Astrocyte (in vitro differentiated cells and primary cell): ENCODE data around the gene ACOX3.

Experiments
- CTCF ChIP-seq: IDR thresholded peaks from 2 replicates; pipeline ENCODE4 v1.5.1; 2011; ENCODE audit warnings: low read depth, mild to moderate bottlenecking, inconsistent platforms, low read length, moderate library complexity; ENCODE audit not compliant: insufficient read depth
- EZH2 ChIP-seq: IDR thresholded peaks from 2 replicates; pipeline ENCODE4 v1.6.1; 2012; ENCODE audit warnings: mild to moderate bottlenecking, low read length, inconsistent platforms; ENCODE audit not compliant: insufficient read depth

- no peak for TF ChIP-seq CTCF
- no peak for TF ChIP-seq EZH2
Observed at GRCh38 chr4:8467016-8467415, 26.5 kb upstream of the ACOX3 start.
